Measurements from ENCODE around the gene TRNAU1AP. TPM values are rescaled to one million over a fixed set of nuclear protein-coding genes. Genes with fewer than 3 reads are reported as not detected.

The TRNAU1AP gene
- total and polyA plus RNA-seq, 2 of the 13 experiments (the other 11 are each of a cell fraction or from before 2014, with no cell fraction given): 29.0 to 42.9 TPM

DNA sequence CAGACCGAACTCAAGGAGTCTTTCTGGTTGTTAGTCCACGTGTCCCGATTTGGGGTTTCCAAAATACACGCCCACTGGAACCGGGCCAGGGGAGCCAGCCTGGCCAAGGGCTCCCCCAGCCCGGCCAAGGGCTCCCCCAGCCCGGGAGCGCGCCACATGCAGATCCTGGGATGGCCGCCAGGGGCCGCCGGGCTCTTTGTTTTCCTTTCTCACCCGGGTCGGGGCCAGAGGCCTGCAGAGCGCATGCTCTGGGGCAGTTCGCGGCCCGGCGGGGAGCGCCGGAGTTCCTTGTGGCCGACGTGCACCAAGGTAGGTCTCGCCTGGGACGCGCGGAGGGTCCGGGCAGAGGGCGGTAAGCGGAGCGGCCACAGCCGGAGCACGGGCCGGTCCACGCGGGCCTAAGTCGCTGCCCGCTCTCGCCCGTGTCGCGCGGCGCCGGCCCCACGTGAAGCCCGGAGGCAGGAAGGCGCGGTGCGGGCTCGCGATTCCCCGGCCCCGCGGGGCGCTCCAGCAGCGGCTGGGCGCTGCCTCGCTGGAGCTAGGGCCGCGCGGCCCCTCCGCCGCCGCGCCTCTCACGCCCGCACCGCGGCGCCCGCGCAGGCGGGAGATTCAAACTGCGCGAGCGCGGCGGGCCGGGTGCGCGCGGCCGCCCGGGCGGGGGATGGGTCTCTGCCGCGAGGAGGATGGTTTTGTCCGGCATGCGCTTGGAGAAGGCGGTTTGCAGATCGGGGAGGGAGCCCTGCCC, 34.7 kb upstream of the TRNAU1AP start (continued):
- TF ChIP-seq ZNF180 (CRISPR knock-in tag; IDR thresholded peaks at IDR 0.05; ENCODE audit: borderline replicate concordance, low read depth) (no peak), ZNF501 (CRISPR knock-in tag; IDR thresholded peaks at IDR 0.05) (peak; percentile 80), ZNF841 (CRISPR knock-in tag; IDR thresholded peaks at IDR 0.05; ENCODE audit: borderline replicate concordance) (no peak), ZSCAN31 (CRISPR knock-in tag; IDR thresholded peaks at IDR 0.05; ENCODE audit: low read depth) (peak; percentile 76), SIX4 (CRISPR knock-in tag; IDR thresholded peaks at IDR 0.05) (peak; percentile 48; the same call in 1 of the 2 replicates), ZFX (CRISPR knock-in tag; IDR thresholded peaks at IDR 0.05; ENCODE audit: low read depth) (peak; percentile 82; the same call in 1 of the 2 replicates), ZMYM4 (CRISPR knock-in tag; IDR thresholded peaks at IDR 0.05) (peak; percentile 58; the same call in 1 of the 2 replicates), ZNF605 (CRISPR knock-in tag; IDR thresholded peaks at IDR 0.05) (0 out of 2 replicates have a peak, but pooled peaks have one; percentile 40), RFX5 (IDR thresholded peaks at IDR 0.05; ENCODE audit: low read depth, low read length) (no peak), SRSF4 (IDR thresholded peaks at IDR 0.05; ENCODE audit: low read depth, low read length, poor library complexity, severe bottlenecking) (no peak), SRY (CRISPR knock-in tag; IDR thresholded peaks at IDR 0.05) (peak; percentile 43; the same call in 1 of the 2 replicates), LCORL (IDR thresholded peaks at IDR 0.05) (no peak), LCORL (CRISPR knock-in tag; IDR thresholded peaks at IDR 0.05) (peak; percentile 47; the same call in 1 of the 2 replicates)
- TF ChIP-seq, protein P1, sequence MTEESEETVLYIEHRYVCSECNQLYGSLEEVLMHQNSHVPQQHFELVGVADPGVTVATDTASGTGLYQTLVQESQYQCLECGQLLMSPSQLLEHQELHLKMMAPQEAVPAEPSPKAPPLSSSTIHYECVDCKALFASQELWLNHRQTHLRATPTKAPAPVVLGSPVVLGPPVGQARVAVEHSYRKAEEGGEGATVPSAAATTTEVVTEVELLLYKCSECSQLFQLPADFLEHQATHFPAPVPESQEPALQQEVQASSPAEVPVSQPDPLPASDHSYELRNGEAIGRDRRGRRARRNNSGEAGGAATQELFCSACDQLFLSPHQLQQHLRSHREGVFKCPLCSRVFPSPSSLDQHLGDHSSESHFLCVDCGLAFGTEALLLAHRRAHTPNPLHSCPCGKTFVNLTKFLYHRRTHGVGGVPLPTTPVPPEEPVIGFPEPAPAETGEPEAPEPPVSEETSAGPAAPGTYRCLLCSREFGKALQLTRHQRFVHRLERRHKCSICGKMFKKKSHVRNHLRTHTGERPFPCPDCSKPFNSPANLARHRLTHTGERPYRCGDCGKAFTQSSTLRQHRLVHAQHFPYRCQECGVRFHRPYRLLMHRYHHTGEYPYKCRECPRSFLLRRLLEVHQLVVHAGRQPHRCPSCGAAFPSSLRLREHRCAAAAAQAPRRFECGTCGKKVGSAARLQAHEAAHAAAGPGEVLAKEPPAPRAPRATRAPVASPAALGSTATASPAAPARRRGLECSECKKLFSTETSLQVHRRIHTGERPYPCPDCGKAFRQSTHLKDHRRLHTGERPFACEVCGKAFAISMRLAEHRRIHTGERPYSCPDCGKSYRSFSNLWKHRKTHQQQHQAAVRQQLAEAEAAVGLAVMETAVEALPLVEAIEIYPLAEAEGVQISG (CRISPR knock-in tag; IDR thresholded peaks at IDR 0.05): peak; percentile 51; the same call in 1 of the 2 replicates
- TF ChIP-seq, protein P2, sequence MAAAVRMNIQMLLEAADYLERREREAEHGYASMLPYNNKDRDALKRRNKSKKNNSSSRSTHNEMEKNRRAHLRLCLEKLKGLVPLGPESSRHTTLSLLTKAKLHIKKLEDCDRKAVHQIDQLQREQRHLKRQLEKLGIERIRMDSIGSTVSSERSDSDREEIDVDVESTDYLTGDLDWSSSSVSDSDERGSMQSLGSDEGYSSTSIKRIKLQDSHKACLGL (CRISPR knock-in tag; IDR thresholded peaks at IDR 0.05): peak; percentile 30; the same call in 1 of the 2 replicates
- TF ChIP-seq, protein P3, sequence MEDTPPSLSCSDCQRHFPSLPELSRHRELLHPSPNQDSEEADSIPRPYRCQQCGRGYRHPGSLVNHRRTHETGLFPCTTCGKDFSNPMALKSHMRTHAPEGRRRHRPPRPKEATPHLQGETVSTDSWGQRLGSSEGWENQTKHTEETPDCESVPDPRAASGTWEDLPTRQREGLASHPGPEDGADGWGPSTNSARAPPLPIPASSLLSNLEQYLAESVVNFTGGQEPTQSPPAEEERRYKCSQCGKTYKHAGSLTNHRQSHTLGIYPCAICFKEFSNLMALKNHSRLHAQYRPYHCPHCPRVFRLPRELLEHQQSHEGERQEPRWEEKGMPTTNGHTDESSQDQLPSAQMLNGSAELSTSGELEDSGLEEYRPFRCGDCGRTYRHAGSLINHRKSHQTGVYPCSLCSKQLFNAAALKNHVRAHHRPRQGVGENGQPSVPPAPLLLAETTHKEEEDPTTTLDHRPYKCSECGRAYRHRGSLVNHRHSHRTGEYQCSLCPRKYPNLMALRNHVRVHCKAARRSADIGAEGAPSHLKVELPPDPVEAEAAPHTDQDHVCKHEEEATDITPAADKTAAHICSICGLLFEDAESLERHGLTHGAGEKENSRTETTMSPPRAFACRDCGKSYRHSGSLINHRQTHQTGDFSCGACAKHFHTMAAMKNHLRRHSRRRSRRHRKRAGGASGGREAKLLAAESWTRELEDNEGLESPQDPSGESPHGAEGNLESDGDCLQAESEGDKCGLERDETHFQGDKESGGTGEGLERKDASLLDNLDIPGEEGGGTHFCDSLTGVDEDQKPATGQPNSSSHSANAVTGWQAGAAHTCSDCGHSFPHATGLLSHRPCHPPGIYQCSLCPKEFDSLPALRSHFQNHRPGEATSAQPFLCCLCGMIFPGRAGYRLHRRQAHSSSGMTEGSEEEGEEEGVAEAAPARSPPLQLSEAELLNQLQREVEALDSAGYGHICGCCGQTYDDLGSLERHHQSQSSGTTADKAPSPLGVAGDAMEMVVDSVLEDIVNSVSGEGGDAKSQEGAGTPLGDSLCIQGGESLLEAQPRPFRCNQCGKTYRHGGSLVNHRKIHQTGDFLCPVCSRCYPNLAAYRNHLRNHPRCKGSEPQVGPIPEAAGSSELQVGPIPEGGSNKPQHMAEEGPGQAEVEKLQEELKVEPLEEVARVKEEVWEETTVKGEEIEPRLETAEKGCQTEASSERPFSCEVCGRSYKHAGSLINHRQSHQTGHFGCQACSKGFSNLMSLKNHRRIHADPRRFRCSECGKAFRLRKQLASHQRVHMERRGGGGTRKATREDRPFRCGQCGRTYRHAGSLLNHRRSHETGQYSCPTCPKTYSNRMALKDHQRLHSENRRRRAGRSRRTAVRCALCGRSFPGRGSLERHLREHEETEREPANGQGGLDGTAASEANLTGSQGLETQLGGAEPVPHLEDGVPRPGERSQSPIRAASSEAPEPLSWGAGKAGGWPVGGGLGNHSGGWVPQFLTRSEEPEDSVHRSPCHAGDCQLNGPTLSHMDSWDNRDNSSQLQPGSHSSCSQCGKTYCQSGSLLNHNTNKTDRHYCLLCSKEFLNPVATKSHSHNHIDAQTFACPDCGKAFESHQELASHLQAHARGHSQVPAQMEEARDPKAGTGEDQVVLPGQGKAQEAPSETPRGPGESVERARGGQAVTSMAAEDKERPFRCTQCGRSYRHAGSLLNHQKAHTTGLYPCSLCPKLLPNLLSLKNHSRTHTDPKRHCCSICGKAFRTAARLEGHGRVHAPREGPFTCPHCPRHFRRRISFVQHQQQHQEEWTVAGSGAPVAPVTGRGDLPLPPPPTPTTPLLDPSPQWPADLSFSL (CRISPR knock-in tag; IDR thresholded peaks at IDR 0.05): no peak
- TF ChIP-seq, protein P4, sequence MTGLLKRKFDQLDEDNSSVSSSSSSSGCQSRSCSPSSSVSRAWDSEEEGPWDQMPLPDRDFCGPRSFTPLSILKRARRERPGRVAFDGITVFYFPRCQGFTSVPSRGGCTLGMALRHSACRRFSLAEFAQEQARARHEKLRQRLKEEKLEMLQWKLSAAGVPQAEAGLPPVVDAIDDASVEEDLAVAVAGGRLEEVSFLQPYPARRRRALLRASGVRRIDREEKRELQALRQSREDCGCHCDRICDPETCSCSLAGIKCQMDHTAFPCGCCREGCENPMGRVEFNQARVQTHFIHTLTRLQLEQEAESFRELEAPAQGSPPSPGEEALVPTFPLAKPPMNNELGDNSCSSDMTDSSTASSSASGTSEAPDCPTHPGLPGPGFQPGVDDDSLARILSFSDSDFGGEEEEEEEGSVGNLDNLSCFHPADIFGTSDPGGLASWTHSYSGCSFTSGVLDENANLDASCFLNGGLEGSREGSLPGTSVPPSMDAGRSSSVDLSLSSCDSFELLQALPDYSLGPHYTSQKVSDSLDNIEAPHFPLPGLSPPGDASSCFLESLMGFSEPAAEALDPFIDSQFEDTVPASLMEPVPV (CRISPR knock-in tag; IDR thresholded peaks at IDR 0.05): peak; percentile 31; the same call in 1 of the 2 replicates
